Astrocyte (in vitro differentiated cells and primary cell): ENCODE measurements around the gene TRIM7. TPM values are rescaled to one million over a fixed set of nuclear protein-coding genes. Genes with fewer than 3 reads are reported as not detected.

Source experiments
- DNase-seq: peaks from one replicate; pipeline ENCODE4 v3.0.0-alpha.2; 2010; ENCODE audit warnings: low read depth
- FAIRE-seq: peaks from 2 replicates; lab custom pipeline; 2011; peaks lifted over from hg19 to GRCh38; lab: Jason Lieb, UNC
- H2AFZ ChIP-seq: 2 replicates; pipeline ENCODE4 v1.6.0; 2012; ENCODE audit warnings: low read depth, low read length, inconsistent platforms
- H3K27ac ChIP-seq: 2 replicates; pipeline ENCODE4 v1.5.1; 2011; ENCODE audit warnings: low read depth, low read length, inconsistent platforms
- H3K27me3 ChIP-seq: 2 replicates; pipeline ENCODE4 v1.6.0; 2011; ENCODE audit warnings: low read length, inconsistent platforms; ENCODE audit not compliant: insufficient read depth
- H3K36me3 ChIP-seq: 2 replicates; pipeline ENCODE4 v1.5.1; 2011; ENCODE audit warnings: low read length, inconsistent platforms; ENCODE audit not compliant: insufficient read depth
- H3K4me1 ChIP-seq: 2 replicates; pipeline ENCODE4 v1.5.1; 2011; ENCODE audit warnings: low read length, inconsistent platforms; ENCODE audit not compliant: insufficient read depth
- H3K4me2 ChIP-seq: 2 replicates; pipeline ENCODE4 v1.6.0; 2012; ENCODE audit warnings: low read length, inconsistent platforms
- H3K4me3 ChIP-seq: 2 replicates; pipeline ENCODE4 v1.5.1; 2011; ENCODE audit warnings: low read depth, mild to moderate bottlenecking, low read length, inconsistent platforms; ENCODE audit not compliant: insufficient read depth
- H3K79me2 ChIP-seq: 2 replicates; pipeline ENCODE4 v1.6.0; 2012; ENCODE audit warnings: mild to moderate bottlenecking, low read length, inconsistent platforms; ENCODE audit not compliant: insufficient read depth
- H3K9ac ChIP-seq: 2 replicates; pipeline ENCODE4 v1.6.0; 2012; ENCODE audit warnings: mild to moderate bottlenecking, low read length, inconsistent platforms
- H3K9me3 ChIP-seq: 2 replicates; pipeline ENCODE4 v1.5.1; 2012; ENCODE audit warnings: low read depth, mild to moderate bottlenecking, low read length, inconsistent platforms; ENCODE audit not compliant: insufficient read depth
- H4K20me1 ChIP-seq: 2 replicates; pipeline ENCODE4 v1.6.0; 2012; ENCODE audit warnings: low read length, inconsistent platforms; ENCODE audit not compliant: insufficient read depth
- H3K27ac Mint-ChIP-seq: one replicate; pipeline ENCODE4 v1.8.0; 2021; ENCODE audit warnings: mild to moderate bottlenecking, mixed read lengths; ENCODE audit not compliant: unreplicated experiment
- H3K27me3 Mint-ChIP-seq: one replicate; pipeline ENCODE4 v1.8.0; 2021; ENCODE audit warnings: low read depth, mixed read lengths; ENCODE audit not compliant: unreplicated experiment
- H3K36me3 Mint-ChIP-seq: one replicate; pipeline ENCODE4 v1.8.0; 2021; ENCODE audit warnings: low read depth, mixed read lengths; ENCODE audit not compliant: unreplicated experiment
- H3K4me1 Mint-ChIP-seq: one replicate; pipeline ENCODE4 v1.8.0; 2021; ENCODE audit warnings: low read depth, mixed read lengths; ENCODE audit not compliant: unreplicated experiment
- H3K4me3 Mint-ChIP-seq: one replicate; pipeline ENCODE4 v1.8.0; 2021; ENCODE audit warnings: mild to moderate bottlenecking, moderate library complexity, mixed read lengths; ENCODE audit not compliant: unreplicated experiment
- H3K9me3 Mint-ChIP-seq: one replicate; pipeline ENCODE4 v1.8.0; 2021; ENCODE audit warnings: mild to moderate bottlenecking, mixed read lengths; ENCODE audit not compliant: unreplicated experiment
- EZH2 ChIP-seq: IDR thresholded peaks from 2 replicates; pipeline ENCODE4 v1.6.1; 2012; ENCODE audit warnings: mild to moderate bottlenecking, low read length, inconsistent platforms; ENCODE audit not compliant: insufficient read depth
- total RNA-seq: library from RNA; stranded (reverse); gene quantifications from 2 replicates; pipeline ENCODE4 v1.2.1, GENCODE V29; 2021
- TF ChIP-seq, protein P1 (sequence below): IDR thresholded peaks from 2 replicates; pipeline ENCODE4 v1.5.1; 2011; ENCODE audit warnings: low read depth, mild to moderate bottlenecking, inconsistent platforms, low read length, moderate library complexity; ENCODE audit not compliant: insufficient read depth

Gene TRIM7
- total RNA-seq, 1 donor from 2014 or later = 0.27 TPM

- TF ChIP-seq, protein P1, sequence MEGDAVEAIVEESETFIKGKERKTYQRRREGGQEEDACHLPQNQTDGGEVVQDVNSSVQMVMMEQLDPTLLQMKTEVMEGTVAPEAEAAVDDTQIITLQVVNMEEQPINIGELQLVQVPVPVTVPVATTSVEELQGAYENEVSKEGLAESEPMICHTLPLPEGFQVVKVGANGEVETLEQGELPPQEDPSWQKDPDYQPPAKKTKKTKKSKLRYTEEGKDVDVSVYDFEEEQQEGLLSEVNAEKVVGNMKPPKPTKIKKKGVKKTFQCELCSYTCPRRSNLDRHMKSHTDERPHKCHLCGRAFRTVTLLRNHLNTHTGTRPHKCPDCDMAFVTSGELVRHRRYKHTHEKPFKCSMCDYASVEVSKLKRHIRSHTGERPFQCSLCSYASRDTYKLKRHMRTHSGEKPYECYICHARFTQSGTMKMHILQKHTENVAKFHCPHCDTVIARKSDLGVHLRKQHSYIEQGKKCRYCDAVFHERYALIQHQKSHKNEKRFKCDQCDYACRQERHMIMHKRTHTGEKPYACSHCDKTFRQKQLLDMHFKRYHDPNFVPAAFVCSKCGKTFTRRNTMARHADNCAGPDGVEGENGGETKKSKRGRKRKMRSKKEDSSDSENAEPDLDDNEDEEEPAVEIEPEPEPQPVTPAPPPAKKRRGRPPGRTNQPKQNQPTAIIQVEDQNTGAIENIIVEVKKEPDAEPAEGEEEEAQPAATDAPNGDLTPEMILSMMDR = no peak
- TF ChIP-seq EZH2 = no peak
- Histone ChIP-seq H3K27ac (no peak overlapping the region), H3K36me3 (peaks cover 69% of the 10 kb centered on the region), H2AFZ (no peak overlapping the region), H3K4me3 (no peak overlapping the region), H3K9ac (peak overlapping the region; percentile 40), H3K27me3 (no peaks in the 10 kb centered on the region), H4K20me1 (peaks cover 92% of the 10 kb centered on the region), H3K4me2 (peak overlapping the region; percentile 12), H3K79me2 (peaks cover 71% of the 10 kb centered on the region), H3K4me1 (peaks cover 22% of the 10 kb centered on the region), H3K9me3 (no peaks in the 10 kb centered on the region)
- H3K9me3 Mint-ChIP-seq = no peaks in the 10 kb centered on the region
- peak overlapping the region; percentile 13 for H3K27ac Mint-ChIP-seq
- H3K27me3 Mint-ChIP-seq = no peaks in the 10 kb centered on the region
- DNase-seq (no peak), FAIRE-seq (no peak)
- H3K4me3 Mint-ChIP-seq = peak overlapping the region; percentile 68
- H3K4me1 Mint-ChIP-seq = peaks cover 30% of the 10 kb centered on the region
- peaks cover 49% of the 10 kb centered on the region for H3K36me3 Mint-ChIP-seq
Measured at GRCh38 chr5:181239062-181239663, 34.2 kb upstream of the TRIM7 start.

GRCh38 chr5:181237729-181238385 is 32.9 kb upstream of the TRIM7 start:
- Histone ChIP-seq H3K4me1 (peaks cover 22% of the 10 kb centered on the region), H3K9ac (peak overlapping the region; percentile 40), H3K79me2 (peaks cover 60% of the 10 kb centered on the region), H4K20me1 (peaks cover 91% of the 10 kb centered on the region), H3K4me3 (no peak overlapping the region), H3K36me3 (peaks cover 73% of the 10 kb centered on the region), H3K27ac (no peak overlapping the region), H3K27me3 (no peaks in the 10 kb centered on the region), H3K9me3 (no peaks in the 10 kb centered on the region), H2AFZ (no peak overlapping the region), H3K4me2 (peak overlapping the region; percentile 12)
- Mint-ChIP-seq H3K4me3 (peak overlapping the region; percentile 30), H3K9me3 (no peaks in the 10 kb centered on the region), H3K36me3 (peaks cover 48% of the 10 kb centered on the region), H3K27ac (no peak overlapping the region), H3K4me1 (peaks cover 30% of the 10 kb centered on the region), H3K27me3 (no peaks in the 10 kb centered on the region)
- DNase-seq (no peak), FAIRE-seq (no peak)
- TF ChIP-seq EZH2 = no peak
- TF ChIP-seq, protein P1 = no peak
